ENCODE results near the gene FAM81B.

FAM81B gene

DNA sequence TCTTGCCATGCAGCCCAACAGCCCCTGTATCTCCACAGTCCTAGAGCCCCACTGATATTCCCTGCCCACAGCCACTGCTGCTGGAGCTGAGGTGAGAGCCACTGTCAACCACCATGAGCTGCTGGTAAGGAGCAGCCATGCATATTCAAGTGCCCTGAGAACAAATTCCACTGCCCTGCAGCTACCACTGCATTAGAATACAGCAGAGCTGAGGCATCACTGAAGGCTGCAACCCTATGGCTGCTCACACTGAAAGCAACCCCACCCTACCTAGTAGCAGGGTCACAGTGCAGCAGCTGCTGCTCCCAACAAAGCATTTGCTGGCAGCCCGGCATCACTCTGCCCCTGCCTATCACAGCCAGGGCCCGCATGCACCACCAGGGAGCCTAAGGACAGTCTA is 95.0 kb downstream of the FAM81B start:
- no peak for DNase-seq

DNA sequence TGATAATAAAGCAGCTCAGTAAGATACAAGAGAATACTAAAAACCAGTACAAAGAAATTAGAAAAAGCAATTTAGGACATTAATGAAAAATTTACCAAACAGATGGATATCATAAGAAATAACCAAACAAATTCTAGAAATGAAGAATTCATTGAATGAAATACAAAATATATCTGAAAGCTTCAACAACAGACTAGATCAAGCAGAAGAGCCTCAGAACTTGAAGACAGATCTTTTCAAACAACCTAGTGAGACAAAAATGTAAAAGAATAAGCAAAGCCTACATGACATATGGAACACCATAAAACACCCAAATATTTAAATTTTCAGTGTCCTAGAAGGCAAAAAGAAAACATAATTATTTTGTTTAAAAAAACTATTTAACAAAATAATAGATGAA is 96.7 kb downstream of the FAM81B start:
- no peak for DNase-seq
